Measurements from ENCODE around the gene ATP11A.
"Not testable (repeated sequence)": the region's sequence is repeated elsewhere in the genome, so short reads cannot be mapped to it uniquely, and the experiment has no call there.

The ATP11A gene

DNA sequence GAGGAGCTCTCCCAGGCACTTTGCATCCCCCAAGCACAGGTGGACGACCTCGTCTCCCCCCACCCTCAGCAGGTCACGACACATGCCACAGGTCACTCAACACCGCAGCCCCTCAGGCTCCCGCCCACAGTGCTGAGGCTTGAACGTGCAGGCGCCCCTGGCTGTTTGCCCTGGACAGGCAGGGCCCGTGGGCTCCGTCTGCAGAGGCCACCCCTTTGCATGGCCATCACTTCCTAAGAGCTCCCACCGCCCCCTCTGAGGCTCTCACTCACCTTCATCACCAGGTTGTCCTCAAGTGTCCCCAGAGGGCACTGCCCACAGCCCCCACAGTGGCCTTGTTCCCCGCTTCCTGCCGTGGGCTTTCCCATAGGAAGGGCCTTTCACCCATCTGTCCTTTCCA is 147.1 kb downstream of the ATP11A start:
- DNase-seq (ENCODE audit: low read depth) = no peak
- no peak overlapping the region for H3K4me3 ChIP-seq (ENCODE audit: low read length)
- TF ChIP-seq, protein P1, sequence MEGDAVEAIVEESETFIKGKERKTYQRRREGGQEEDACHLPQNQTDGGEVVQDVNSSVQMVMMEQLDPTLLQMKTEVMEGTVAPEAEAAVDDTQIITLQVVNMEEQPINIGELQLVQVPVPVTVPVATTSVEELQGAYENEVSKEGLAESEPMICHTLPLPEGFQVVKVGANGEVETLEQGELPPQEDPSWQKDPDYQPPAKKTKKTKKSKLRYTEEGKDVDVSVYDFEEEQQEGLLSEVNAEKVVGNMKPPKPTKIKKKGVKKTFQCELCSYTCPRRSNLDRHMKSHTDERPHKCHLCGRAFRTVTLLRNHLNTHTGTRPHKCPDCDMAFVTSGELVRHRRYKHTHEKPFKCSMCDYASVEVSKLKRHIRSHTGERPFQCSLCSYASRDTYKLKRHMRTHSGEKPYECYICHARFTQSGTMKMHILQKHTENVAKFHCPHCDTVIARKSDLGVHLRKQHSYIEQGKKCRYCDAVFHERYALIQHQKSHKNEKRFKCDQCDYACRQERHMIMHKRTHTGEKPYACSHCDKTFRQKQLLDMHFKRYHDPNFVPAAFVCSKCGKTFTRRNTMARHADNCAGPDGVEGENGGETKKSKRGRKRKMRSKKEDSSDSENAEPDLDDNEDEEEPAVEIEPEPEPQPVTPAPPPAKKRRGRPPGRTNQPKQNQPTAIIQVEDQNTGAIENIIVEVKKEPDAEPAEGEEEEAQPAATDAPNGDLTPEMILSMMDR (conservative IDR thresholded peaks at IDR 0.05; ENCODE audit: low read depth, low read length) = no peak

DNA sequence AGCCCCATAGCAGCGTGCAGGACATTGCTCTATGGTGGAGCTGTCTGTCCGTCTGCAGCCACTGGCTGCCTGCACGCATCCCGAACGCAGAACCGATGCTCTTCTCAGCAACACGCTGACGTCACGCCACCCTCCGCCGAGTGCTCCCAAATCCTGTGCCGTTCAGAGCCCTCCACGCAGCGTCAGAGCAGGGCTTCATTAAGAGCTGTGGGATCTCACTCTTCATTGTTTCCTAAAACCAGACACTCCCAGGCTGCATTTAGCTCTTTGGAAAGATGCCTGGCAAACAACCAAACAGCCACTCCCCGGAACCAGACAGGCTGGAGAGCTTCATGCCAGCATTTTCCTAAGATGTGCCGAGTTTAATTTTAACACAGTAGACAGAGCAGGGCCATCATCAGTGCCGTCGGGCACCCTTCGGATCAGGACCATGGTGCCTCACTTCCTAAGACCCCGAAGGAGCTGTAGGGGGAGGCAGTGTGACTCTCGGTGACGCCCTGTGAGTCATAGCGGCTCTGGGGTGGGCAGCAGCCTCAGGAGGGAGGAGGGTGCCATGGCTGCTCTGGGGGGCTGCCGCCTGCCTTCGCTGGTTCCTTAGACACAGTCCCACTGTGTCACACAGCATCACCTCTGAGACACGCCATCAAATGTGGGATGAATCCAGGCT is 147.7 kb downstream of the ATP11A start:
- TF ChIP-seq, protein P1 (conservative IDR thresholded peaks at IDR 0.05; ENCODE audit: low read depth, low read length) = no peak
- no peak overlapping the region for H3K4me3 ChIP-seq (ENCODE audit: low read length)
- DNase-seq (ENCODE audit: low read depth) = no peak

DNA sequence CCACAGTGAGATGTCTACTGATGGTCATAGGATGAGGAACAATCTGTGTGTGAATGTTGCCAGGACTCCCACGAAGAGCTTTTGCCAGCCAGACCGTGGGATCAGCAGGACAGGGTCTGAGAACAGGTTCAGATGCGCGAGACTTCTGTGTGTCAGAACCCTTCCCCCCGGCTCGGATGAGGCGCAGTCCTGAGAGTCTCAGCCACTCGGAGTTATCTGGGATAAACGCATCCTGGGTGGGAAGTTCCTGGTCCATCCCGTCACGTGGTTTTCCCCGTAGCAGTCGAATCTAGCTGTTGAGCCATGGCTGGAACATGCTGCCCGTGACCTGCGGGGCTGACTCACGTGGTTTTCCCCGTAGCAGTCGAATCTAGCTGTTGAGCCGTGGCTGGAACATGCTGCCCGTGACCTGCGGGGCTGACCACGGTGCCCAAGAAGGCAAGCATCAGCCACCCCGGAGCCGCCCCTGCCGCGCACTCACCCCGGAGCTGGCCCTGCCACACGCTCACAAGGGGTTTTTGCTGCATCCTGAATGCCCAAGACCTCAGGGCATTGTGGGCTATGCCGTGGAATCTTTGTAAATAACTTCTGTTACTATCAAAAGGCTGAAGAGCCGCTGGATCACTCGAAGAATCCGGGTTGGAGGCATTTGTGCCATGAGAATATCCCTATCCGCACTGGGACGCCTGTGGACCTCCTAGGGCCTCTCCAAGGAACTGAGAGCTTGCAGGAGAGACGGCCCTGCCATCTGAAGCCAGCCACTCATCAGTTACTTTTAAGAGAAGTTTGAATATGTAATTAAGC is 148.4 kb downstream of the ATP11A start:
- no peak overlapping the region for H3K4me3 ChIP-seq (ENCODE audit: low read length)
- TF ChIP-seq, protein P1 (conservative IDR thresholded peaks at IDR 0.05; ENCODE audit: low read depth, low read length) = no peak
- DNase-seq (ENCODE audit: low read depth) = no peak

DNA sequence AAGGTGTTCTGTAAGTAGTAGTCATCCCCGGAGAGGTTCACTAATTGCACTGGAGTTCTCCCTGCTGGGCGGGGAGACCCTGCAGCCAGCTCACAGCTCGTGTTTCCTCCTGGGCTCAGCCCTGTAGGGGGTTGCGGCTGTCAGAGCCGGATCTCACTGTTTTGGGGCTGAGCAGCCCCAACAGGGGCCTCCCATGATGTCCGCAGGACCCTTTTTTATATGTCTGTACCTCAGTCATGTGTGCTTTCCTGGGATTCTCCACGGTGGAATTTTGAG is 148.9 kb downstream of the ATP11A start:
- no peak for DNase-seq (ENCODE audit: low read depth)
- no peak overlapping the region for H3K4me3 ChIP-seq (ENCODE audit: low read length)
- TF ChIP-seq, protein P1 (conservative IDR thresholded peaks at IDR 0.05; ENCODE audit: low read depth, low read length) = no peak

DNA sequence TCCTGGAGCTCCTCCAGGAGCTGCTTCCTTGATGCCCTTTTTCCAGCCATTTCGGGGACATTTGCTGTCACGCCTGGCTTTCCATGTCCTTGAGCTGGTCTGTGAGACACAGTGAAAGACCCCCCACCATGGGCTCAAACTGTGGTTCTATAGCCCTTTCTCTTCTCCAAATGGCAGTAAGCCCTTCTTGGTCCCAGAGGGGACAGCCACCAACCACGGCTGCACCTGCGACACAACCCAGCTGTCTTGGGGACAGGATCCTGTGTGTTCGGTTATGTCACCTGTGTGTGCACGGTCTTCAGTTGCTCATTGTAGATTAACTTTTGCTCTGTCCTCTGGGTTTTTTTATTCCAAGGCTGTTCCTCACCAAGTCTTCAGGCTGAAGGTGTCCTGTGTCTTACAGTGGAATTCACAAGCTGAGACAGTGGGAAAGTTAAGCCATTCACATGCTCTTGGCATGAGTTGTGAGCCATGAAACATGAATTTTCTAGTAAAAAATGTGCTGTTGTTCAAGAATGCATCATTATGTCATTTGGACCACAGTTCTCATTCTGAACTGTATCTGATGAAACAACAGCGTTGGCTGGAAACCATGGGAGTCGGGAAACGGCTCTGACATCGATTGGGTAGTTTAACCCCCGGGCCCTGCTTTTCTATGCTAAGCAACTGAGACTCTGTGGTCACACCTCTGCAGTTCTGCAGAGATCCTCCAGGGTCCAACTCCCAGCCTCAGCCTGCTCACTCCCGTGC is 149.7 kb downstream of the ATP11A start:
- TF ChIP-seq, protein P1 (conservative IDR thresholded peaks at IDR 0.05; ENCODE audit: low read depth, low read length) = no peak
- no peak overlapping the region for H3K4me3 ChIP-seq (ENCODE audit: low read length)
- DNase-seq (ENCODE audit: low read depth) = no peak

DNA sequence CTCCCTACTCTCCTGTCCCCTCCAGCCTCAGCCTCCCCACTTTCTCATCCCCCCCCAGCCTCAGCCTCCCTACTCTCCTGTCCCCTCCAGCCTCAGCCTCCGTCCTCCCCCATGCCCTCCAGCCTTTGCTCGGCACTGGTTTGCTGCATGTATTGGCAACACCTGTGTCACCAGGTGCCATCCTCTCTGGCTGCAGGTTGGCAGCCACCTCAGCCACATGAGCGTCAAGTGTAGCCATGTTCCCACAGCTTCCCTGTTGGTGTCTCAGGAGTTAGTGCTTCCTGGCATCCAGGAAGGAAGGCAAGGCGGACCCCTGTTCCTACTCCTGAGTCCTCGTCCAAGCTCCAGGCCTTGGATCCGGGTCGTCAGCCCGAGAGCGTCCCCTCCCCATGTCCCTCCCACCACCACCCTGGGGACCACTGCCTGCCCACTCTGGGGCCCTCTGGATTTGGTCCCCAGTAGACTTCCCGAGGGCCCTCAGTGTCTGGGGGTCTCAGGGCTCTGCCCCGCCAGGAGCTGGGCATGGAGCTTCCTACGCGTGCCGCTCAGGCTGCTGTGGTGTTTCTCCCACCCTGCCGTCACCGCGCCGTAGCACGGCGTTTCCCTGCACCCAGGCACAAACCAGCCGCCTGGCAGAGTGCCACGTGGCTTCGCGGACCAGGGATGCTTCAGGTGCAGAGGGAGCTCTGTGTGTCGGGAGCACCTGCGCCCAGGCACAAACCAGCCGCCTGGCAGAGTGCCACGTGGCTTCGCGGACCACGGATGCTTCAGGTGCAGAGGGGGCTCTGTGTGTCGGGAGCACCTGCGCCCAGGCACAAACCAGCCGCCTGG is 150.8 kb downstream of the ATP11A start:
- TF ChIP-seq, protein P1 (conservative IDR thresholded peaks at IDR 0.05; ENCODE audit: low read depth, low read length) = no peak
- H3K4me3 ChIP-seq (ENCODE audit: low read length) = no peak overlapping the region
- DNase-seq (ENCODE audit: low read depth) = no peak

DNA sequence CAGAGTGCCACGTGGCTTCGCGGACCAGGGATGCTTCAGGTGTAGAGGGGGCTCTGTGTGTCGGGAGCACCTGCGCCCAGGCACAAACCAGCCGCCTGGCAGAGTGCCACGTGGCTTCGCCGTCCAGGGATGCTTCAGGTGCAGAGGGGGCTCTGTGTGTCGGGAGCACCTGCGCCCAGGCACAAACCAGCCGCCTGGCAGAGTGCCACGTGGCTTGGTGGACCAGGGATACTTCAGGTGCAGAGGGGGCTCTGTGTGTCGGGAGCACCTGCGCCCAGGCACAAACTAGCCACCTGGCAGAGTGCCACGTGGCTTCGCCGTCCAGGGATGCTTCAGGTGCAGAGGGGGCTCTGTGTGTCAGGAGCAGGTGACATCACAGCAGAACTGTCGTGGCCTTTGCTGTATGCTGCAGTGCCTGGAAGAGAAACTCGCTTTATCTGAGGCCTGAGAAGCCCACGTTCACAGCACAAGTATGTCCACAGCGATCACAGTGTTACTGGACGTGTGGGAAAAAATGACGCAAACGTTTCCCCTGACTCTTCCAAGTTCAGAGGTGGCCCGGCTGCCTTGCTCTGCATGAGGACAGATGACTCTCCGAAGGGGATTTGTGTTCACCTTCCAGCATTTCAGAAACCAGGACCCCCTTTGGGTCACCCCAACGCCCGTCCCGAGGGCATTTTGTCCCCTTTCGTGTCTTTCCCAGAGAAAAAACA is 151.6 kb downstream of the ATP11A start:
- DNase-seq (ENCODE audit: low read depth); H3K4me3 ChIP-seq (ENCODE audit: low read length): not testable (repeated sequence)

Data from retinal pigment epithelial cell (primary cell).